H1 (cell line): ENCODE measurements around the gene ARHGAP15. TPM values are rescaled to one million over a fixed set of nuclear protein-coding genes. Genes with fewer than 3 reads are reported as not detected.

Experiments
- CTCF ChIA-PET: fragments of 300-600 bp; sonication (Branson Sonifier 250); formaldehyde crosslinking; loops from one replicate; lab custom pipeline; 2021; ENCODE audit not compliant: partially characterized antibody; lab: Charles Lee
- POLR2A ChIA-PET: fragments of 300-600 bp; sonication (Branson Sonifier 250); formaldehyde crosslinking; loops from one replicate; lab custom pipeline; 2021; ENCODE audit warnings: inconsistent platforms; ENCODE audit not compliant: partially characterized antibody; lab: Charles Lee
- DNase-seq, 2 experiments: peaks; one replicate each; pipeline versions ENCODE4 v3.0.0 to v3.0.0-alpha.2; 2010 to 2022; ENCODE audit warnings: low spot score in 2 of 2, low read depth in 1 of 2, mixed read lengths in 1 of 2
- FAIRE-seq: peaks from 2 replicates; lab custom pipeline; 2011; peaks lifted over from hg19 to GRCh38; lab: Jason Lieb, UNC
- H2AFZ ChIP-seq: 2 replicates; pipeline ENCODE4 v1.8.1; 2012; ENCODE audit warnings: low read length, inconsistent platforms
- H2AK5ac ChIP-seq: 2 replicates; pipeline ENCODE4 v1.6.1; 2013; ENCODE audit warnings: low read depth, low read length
- H2BK120ac ChIP-seq: replicated peaks from 2 replicates; pipeline ENCODE3; 2013; ENCODE audit warnings: low read depth, low read length, inconsistent platforms
- H2BK12ac ChIP-seq: 2 replicates; pipeline ENCODE4 v1.6.1; 2013; ENCODE audit warnings: low read depth, low read length
- H2BK15ac ChIP-seq: 2 replicates; pipeline ENCODE4 v1.6.1; 2013; ENCODE audit warnings: low read length
- H2BK20ac ChIP-seq: 2 replicates; pipeline ENCODE4 v1.6.1; 2013; ENCODE audit warnings: low read length
- H2BK5ac ChIP-seq: 2 replicates; pipeline ENCODE4 v1.6.1; 2013; ENCODE audit warnings: low read depth, low read length
- H3K14ac ChIP-seq: 2 replicates; pipeline ENCODE4 v1.6.1; 2013; ENCODE audit warnings: inconsistent platforms; ENCODE audit not compliant: insufficient read length
- H3K18ac ChIP-seq: 2 replicates; pipeline ENCODE4 v1.6.1; 2013; ENCODE audit warnings: low read length; ENCODE audit errors: extremely low read depth
- H3K23ac ChIP-seq: 2 replicates; pipeline ENCODE4 v1.6.1; 2013; ENCODE audit warnings: inconsistent platforms; ENCODE audit not compliant: insufficient read length
- H3K23me2 ChIP-seq: 2 replicates; pipeline ENCODE4 v1.6.1; 2013; ENCODE audit warnings: low read depth, low read length
- H3K27ac ChIP-seq: 2 replicates; pipeline ENCODE4 v1.6.1; 2011; ENCODE audit warnings: low read depth, low read length, inconsistent platforms
- H3K27me3 ChIP-seq, 4 experiments: replicated peaks in 1 of 4; 1 replicate in 1 of 4; 2 replicates in 3 of 4; pipeline versions ENCODE4 v1.6.1 to v1.8.1; 2011 to 2013; ENCODE audit warnings: low read length in 3 of 4, mild to moderate bottlenecking in 3 of 4, inconsistent platforms in 2 of 4, mixed read lengths in 2 of 4, moderate library complexity in 1 of 4; ENCODE audit not compliant: control insufficient read depth in 3 of 4, insufficient read depth in 3 of 4; ENCODE audit errors: extremely low read depth in 1 of 4
- H3K36me3 ChIP-seq, 4 experiments: 2 replicates each; pipeline versions ENCODE4 v1.6.1 to v1.8.1; 2011 to 2013; ENCODE audit warnings: mild to moderate bottlenecking in 4 of 4, low read length in 3 of 4, moderate library complexity in 2 of 4, control low read depth in 1 of 4, inconsistent platforms in 1 of 4; ENCODE audit not compliant: insufficient read depth in 4 of 4, control insufficient read depth in 2 of 4
- H3K4ac ChIP-seq: replicated peaks from 2 replicates; pipeline ENCODE3; 2013; ENCODE audit warnings: low read length, low read depth, mixed read lengths, inconsistent platforms; ENCODE audit not compliant: insufficient read length
- H3K4me1 ChIP-seq, 4 experiments: replicated peaks in 1 of 4; 1 replicate in 1 of 4; 2 replicates in 3 of 4; pipeline versions ENCODE4 v1.6.1 to v1.8.1; 2011 to 2013; ENCODE audit warnings: low read length in 3 of 4, inconsistent platforms in 2 of 4, mixed read lengths in 1 of 4; ENCODE audit not compliant: insufficient read depth in 4 of 4, control insufficient read depth in 3 of 4
- H3K4me2 ChIP-seq, 2 experiments: 2 replicates each; pipeline versions ENCODE4 v1.6.1 to v1.8.1; 2011 to 2013; ENCODE audit warnings: low read depth in 2 of 2, low read length in 2 of 2, control low read depth in 1 of 2, inconsistent platforms in 1 of 2, mild to moderate bottlenecking in 1 of 2; ENCODE audit not compliant: insufficient read depth in 1 of 2
- H3K4me3 ChIP-seq, 4 experiments: fragments of 200-600, 300-600 bp in 1 of 4; sonication (generic), shearing (Covaris generic), sonication (Bioruptor Twin) in 1 of 4; 2 replicates each; pipeline versions ENCODE4 v1.5.1 to v1.8.1; 2011 to 2016; ENCODE audit warnings: low read length in 4 of 4, low read depth in 3 of 4, control low read depth in 2 of 4, inconsistent platforms in 2 of 4, mild to moderate bottlenecking in 2 of 4, mixed read lengths in 1 of 4, moderate library complexity in 1 of 4; ENCODE audit not compliant: insufficient read depth in 2 of 4; ENCODE audit errors: extremely low read depth in 1 of 4
- H3K56ac ChIP-seq: replicated peaks from 2 replicates; pipeline ENCODE3; 2013; ENCODE audit warnings: low read depth, mild to moderate bottlenecking, mixed read lengths, low read length, inconsistent platforms; ENCODE audit not compliant: insufficient read length
- H3K79me1 ChIP-seq: 2 replicates; pipeline ENCODE4 v1.6.1; 2013; ENCODE audit warnings: low read depth, low read length, control low read depth
- H3K79me2 ChIP-seq, 2 experiments: 2 replicates each; pipeline versions ENCODE4 v1.6.1 to v1.8.1; 2012 to 2013; ENCODE audit warnings: low read length in 2 of 2, mild to moderate bottlenecking in 2 of 2, inconsistent platforms in 1 of 2; ENCODE audit not compliant: insufficient read depth in 2 of 2, control insufficient read depth in 1 of 2
- H3K9ac ChIP-seq, 4 experiments: replicated peaks in 1 of 4; 1 replicate in 1 of 4; 2 replicates in 3 of 4; pipeline versions ENCODE4 v1.6.1 to v1.8.1; 2011 to 2013; ENCODE audit warnings: low read depth in 3 of 4, low read length in 3 of 4, control low read depth in 2 of 4, mild to moderate bottlenecking in 2 of 4, moderate library complexity in 2 of 4, inconsistent platforms in 1 of 4; ENCODE audit errors: extremely low read depth in 1 of 4
- H3K9me3 ChIP-seq, 2 experiments: 2 replicates each; pipeline versions ENCODE4 v1.6.1 to v1.8.1; 2012 to 2013; ENCODE audit warnings: mild to moderate bottlenecking in 2 of 2, moderate library complexity in 2 of 2, control low read depth in 1 of 2, inconsistent platforms in 1 of 2, low read depth in 1 of 2, low read length in 1 of 2, mixed read lengths in 1 of 2; ENCODE audit not compliant: insufficient read depth in 2 of 2
- H4K20me1 ChIP-seq, 2 experiments: replicated peaks in 1 of 2; 2 replicates each; pipeline versions ENCODE3 to v1.8.1; 2011 to 2013; ENCODE audit warnings: inconsistent platforms in 2 of 2, low read length in 2 of 2, mild to moderate bottlenecking in 1 of 2; ENCODE audit not compliant: insufficient read depth in 2 of 2, control insufficient read depth in 1 of 2
- H4K5ac ChIP-seq: 2 replicates; pipeline ENCODE4 v1.6.1; 2013; ENCODE audit warnings: low read length, low read depth, mixed read lengths, inconsistent platforms; ENCODE audit not compliant: insufficient read length
- H4K8ac ChIP-seq: 2 replicates; pipeline ENCODE4 v1.8.0; 2013; ENCODE audit warnings: mild to moderate bottlenecking, moderate library complexity, low read length, inconsistent platforms; ENCODE audit not compliant: insufficient read depth; ENCODE audit errors: extremely low read depth
- H4K91ac ChIP-seq: replicated peaks from 2 replicates; pipeline ENCODE3; 2013; ENCODE audit warnings: low read length, mixed read lengths, inconsistent platforms; ENCODE audit not compliant: insufficient read length
- EZH2 ChIP-seq: fragments of 200-600 bp; sonication (generic); IDR thresholded peaks from 2 replicates; pipeline ENCODE4 v1.7.1; 2012; ENCODE audit warnings: low read depth, mild to moderate bottlenecking, moderate library complexity, low read length, inconsistent platforms; ENCODE audit not compliant: severe bottlenecking
- FOSL1 ChIP-seq: IDR thresholded peaks from 2 replicates; pipeline ENCODE4 v1.6.1; 2011; ENCODE audit warnings: mild to moderate bottlenecking, low read depth, low read length, moderate library complexity; ENCODE audit not compliant: insufficient read depth
- GABPA ChIP-seq: IDR thresholded peaks from 2 replicates; pipeline ENCODE4 v1.6.1; 2011; ENCODE audit warnings: mild to moderate bottlenecking, low read length, moderate library complexity, borderline replicate concordance; ENCODE audit not compliant: insufficient read depth
- HDAC6 ChIP-seq: IDR thresholded peaks from one replicate; pipeline ENCODE4 v1.7.1; 2012; ENCODE audit warnings: low read depth, mild to moderate bottlenecking, inconsistent platforms, low read length, moderate library complexity
- KDM1A ChIP-seq: fragments of 200-600, 300-600 bp; sonication (generic); IDR thresholded peaks from 2 replicates; pipeline ENCODE4 v1.7.1; 2016; ENCODE audit warnings: mild to moderate bottlenecking, low read length, borderline replicate concordance
- MAFK ChIP-seq: IDR thresholded peaks from 2 replicates; pipeline ENCODE4 v1.6.1; 2012; ENCODE audit warnings: low read depth, mild to moderate bottlenecking, improper control_type of control experiment, low read length
- NRF1 ChIP-seq: IDR thresholded peaks from 2 replicates; pipeline ENCODE4 v1.6.1; 2011; ENCODE audit warnings: mild to moderate bottlenecking, low read depth, low read length, improper control_type of control experiment
- SAP30 ChIP-seq: fragments of 300-600 bp; sonication (generic); IDR thresholded peaks from 2 replicates; pipeline ENCODE4 v1.7.1; 2012; ENCODE audit warnings: low read length, moderate library complexity, mild to moderate bottlenecking, inconsistent platforms; ENCODE audit not compliant: insufficient read depth, insufficient replicate concordance
- SIX5 ChIP-seq: IDR thresholded peaks from 2 replicates; pipeline ENCODE4 v1.6.1; 2011; ENCODE audit warnings: mild to moderate bottlenecking, low read depth, low read length
- TCF12 ChIP-seq: IDR thresholded peaks from 2 replicates; pipeline ENCODE4 v1.6.1; 2011; ENCODE audit warnings: low read depth, mild to moderate bottlenecking, low read length
- WGBS, 2 experiments: shearing (Covaris generic) in 1 of 2; methylation state at CpG; one replicate each; pipeline versions ENCODE4 v1.1.6 to v1.1.7; 2013 to 2015; ENCODE audit warnings: low lambda C conversion rate in 2 of 2, mixed read lengths in 2 of 2, inconsistent platforms in 1 of 2, low coverage in 1 of 2, missing lambda C conversion rate in 1 of 2; ENCODE audit not compliant: insufficient replicate concordance in 2 of 2, insufficient coverage in 1 of 2, insufficient read length in 1 of 2; ENCODE audit errors: extremely low coverage in 1 of 2, missing lambda C conversion rate in 1 of 2; 5-methylcytosine and 5-hydroxymethylcytosine counted together
- polyA plus RNA-seq, 7 experiments: library from polyadenylated mRNA; depleted of rRNA in 3 of 7; stranded (reverse) in 5 of 7; unstranded in 2 of 7; fragments of >200 nt in 5 of 7; fragments of 200-250 nt in 2 of 7; gene quantifications; 1 replicate in 5 of 7; 2 replicates in 1 of 7; 4 replicates in 1 of 7; pipeline versions ENCODE4 v1.2.1 to v1.2.3, GENCODE V29; 2011 to 2013; ENCODE audit warnings: missing spikeins in 2 of 7, mixed read lengths in 2 of 7
- total RNA-seq: library from RNA; stranded (reverse); fragmentation: NEBNext Ultra II Directional; extraction: Animal tissue kit (Norgen Biotek cat#: 25700); gene quantifications from 2 replicates; pipeline ENCODE4 v1.2.1, GENCODE V29; 2021

The ARHGAP15 gene
- total and polyA plus RNA-seq, 2 of the 8 experiments (the other 6 are each of a cell fraction or from before 2014, with no cell fraction given) = not detected

DNA sequence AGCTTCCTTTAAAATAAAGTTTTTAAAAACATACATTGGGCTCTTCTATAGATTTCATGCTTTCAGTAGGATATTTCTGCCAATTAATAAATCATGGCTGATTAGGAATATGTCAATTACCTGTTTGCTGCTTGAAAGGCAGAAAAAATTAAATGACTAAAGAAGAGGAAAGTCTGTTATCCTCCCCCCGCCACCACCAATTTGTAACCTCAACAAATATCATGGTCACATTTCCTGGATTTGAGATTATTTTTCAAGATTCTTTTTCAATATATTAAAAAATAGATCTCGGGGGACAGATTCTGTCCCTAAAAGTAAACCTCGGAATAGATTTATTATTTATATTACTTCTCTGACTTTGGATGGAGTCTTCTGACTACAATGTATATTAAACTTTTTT is 125.9 kb downstream of the ARHGAP15 start:
- TF ChIP-seq NRF1 (no peak), KDM1A (no peak), EZH2 (no peak), SIX5 (no peak), FOSL1 (no peak), TCF12 (no peak), MAFK (no peak), GABPA (no peak), SAP30 (no peak), HDAC6 (no peak)
- 94% methylated on average over 3 of the region's 3 CpGs; no CpG with 5 or more reads in 1 of the 2 experiments for WGBS, 2 experiments
- Histone ChIP-seq H3K9me3 (no peaks in the 10 kb centered on the region), H3K4me2 (no peak overlapping the region), H3K4me3 (no peak overlapping the region), H3K36me3 (no peaks in the 10 kb centered on the region), H3K79me2 (no peaks in the 10 kb centered on the region), H3K56ac (no peak overlapping the region), H3K4ac (no peak overlapping the region), H3K4me1 (peaks cover 0 to 4% (median 0%) of the 10 kb centered on the region in 4 experiments; a peak in 1 of 7 replicates), H2BK120ac (no peak overlapping the region), H3K27ac (no peak overlapping the region), H2BK15ac (no peak overlapping the region), H3K27me3 (peaks cover 0 to 1% (median 0%) of the 10 kb centered on the region in 4 experiments; a peak in 1 of 7 replicates), H3K23ac (no peak overlapping the region), H2BK12ac (no peak overlapping the region), H4K91ac (no peak overlapping the region), H2AK5ac (no peak overlapping the region), H4K5ac (no peak overlapping the region), H3K14ac (no peak overlapping the region), H2AFZ (no peak overlapping the region), H3K79me1 (no peaks in the 10 kb centered on the region), H4K8ac (no peak overlapping the region), H3K18ac (no peak overlapping the region), H2BK5ac (no peak overlapping the region), H2BK20ac (no peak overlapping the region), H4K20me1 (no peaks in the 10 kb centered on the region), H3K23me2 (no peaks in the 10 kb centered on the region; the same call in 1 of the 2 replicates), H3K9ac (no peak overlapping the region; a peak in 1 of 7 replicates)
- CTCF ChIA-PET = interaction anchor here (7.6 to 7.9 kb wide), 2 partner anchors 84 to 95 kb away, joined by 61 to 164 read pairs; no protein-coding TSS in a partner anchor
- no peak for DNase-seq
- FAIRE-seq = no peak
- POLR2A ChIA-PET = no interaction called here
